ENCODE results near the gene GALE. TPM values are rescaled to one million over a fixed set of nuclear protein-coding genes. Genes with fewer than 3 reads are reported as not detected.
A peak's percentile ranks its signal among the peaks of the same experiment; 100 is the strongest.
"Not testable (repeated sequence)": the region's sequence is repeated elsewhere in the genome, so short reads cannot be mapped to it uniquely, and the experiment has no call there.

The GALE gene
- total RNA-seq, 1 experiment from 2014 or later, result 114 TPM

DNA sequence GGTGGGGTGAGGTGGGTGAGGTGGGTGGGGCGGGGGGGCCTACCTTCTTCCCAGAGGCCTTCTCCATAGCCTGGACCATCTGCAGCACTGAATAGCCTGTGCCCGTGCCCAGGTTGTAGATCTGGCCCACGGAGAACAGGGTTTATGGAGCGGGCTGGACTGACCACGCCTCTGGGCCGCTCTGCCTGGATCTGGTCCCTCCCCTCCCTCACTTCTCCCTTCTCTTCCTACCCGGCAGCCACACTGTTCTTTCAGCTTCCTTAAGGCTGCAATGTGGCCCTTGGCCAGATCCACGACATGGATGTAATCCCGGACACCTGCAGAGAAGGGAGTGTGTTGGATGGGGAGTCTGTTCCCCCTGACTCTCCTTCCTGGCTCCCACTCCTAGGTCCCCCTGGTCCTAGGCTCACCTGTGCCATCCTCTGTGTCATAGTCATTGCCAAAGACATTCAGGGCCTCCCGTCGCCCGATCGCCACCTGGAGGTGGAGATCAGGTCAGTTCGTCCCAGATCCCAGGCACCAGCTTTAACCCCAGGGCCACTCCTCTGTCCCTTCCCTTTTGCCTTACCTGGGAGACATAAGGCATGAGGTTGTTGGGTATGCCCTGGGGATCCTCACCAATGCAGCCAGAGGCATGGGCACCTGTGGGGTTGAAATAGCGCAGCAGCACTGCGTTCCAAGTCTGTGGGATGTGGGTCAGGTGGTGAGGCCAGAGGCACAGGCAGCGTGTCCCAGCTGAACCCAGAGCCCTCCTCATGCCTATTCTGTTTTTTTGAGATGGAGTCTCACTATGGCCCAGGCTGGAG lies 3.9 kb downstream of the GALE start:
- peak; percentile 18 for ATAC-seq
- ChIA-PET POLR2A (interaction anchor here (0.7 to 1.6 kb wide), 2 partner anchors 19 to 1443 kb away, joined by 3 to 4 read pairs; partner anchors contain the start of gene PITHD1), CTCF (interaction anchor here (0.6 to 1.3 kb wide), 4 partner anchors 19 to 120 kb away, joined by 3 to 6 read pairs (median 4); partner anchors contain the start of gene PITHD1)
- in situ Hi-C loops (cut with HindIII; ENCODE audit: low pct_unique_long_range_greater_than_20kb, low sequenced_read_pairs), result no loop called here
- no peak for DNase-seq (ENCODE audit: low read depth, low spot score)
- intact Hi-C loops (cut with micrococcal nuclease; ENCODE audit: unreplicated experiment), result no loop called here
- BruUV-seq (replicated peaks), result no TSS peak
- Histone ChIP-seq H3K4me1 (ENCODE audit: control insufficient read depth, insufficient read depth, low read length) (peaks cover 53% of the 10 kb centered on the region), H3K27ac (ENCODE audit: low read length) (peak overlapping the region; percentile 25; the same call in 1 of the 2 replicates), H3K4me3 (ENCODE audit: low read depth in 2 of 2, low read length in 2 of 2) (peak overlapping the region in 1 of 2 experiments; percentile 13; a peak in 1 of 4 replicates), H3K9me3 (ENCODE audit: control insufficient read depth, insufficient read depth, low read depth, low read length) (no peaks in the 10 kb centered on the region), H3K36me3 (ENCODE audit: control insufficient read depth, insufficient read depth, low read length) (peaks cover 8% of the 10 kb centered on the region; the same call in 1 of the 2 replicates), H3K27me3 (ENCODE audit: control insufficient read depth, insufficient read depth, low read length) (no peaks in the 10 kb centered on the region)
- no peak for TF ChIP-seq TCF7L2 (IDR thresholded peaks at IDR 0.05; ENCODE audit: low read depth, low read length)
- TF ChIP-seq, protein P1, sequence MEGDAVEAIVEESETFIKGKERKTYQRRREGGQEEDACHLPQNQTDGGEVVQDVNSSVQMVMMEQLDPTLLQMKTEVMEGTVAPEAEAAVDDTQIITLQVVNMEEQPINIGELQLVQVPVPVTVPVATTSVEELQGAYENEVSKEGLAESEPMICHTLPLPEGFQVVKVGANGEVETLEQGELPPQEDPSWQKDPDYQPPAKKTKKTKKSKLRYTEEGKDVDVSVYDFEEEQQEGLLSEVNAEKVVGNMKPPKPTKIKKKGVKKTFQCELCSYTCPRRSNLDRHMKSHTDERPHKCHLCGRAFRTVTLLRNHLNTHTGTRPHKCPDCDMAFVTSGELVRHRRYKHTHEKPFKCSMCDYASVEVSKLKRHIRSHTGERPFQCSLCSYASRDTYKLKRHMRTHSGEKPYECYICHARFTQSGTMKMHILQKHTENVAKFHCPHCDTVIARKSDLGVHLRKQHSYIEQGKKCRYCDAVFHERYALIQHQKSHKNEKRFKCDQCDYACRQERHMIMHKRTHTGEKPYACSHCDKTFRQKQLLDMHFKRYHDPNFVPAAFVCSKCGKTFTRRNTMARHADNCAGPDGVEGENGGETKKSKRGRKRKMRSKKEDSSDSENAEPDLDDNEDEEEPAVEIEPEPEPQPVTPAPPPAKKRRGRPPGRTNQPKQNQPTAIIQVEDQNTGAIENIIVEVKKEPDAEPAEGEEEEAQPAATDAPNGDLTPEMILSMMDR (IDR thresholded peaks at IDR 0.05), result peak; percentile 80

DNA sequence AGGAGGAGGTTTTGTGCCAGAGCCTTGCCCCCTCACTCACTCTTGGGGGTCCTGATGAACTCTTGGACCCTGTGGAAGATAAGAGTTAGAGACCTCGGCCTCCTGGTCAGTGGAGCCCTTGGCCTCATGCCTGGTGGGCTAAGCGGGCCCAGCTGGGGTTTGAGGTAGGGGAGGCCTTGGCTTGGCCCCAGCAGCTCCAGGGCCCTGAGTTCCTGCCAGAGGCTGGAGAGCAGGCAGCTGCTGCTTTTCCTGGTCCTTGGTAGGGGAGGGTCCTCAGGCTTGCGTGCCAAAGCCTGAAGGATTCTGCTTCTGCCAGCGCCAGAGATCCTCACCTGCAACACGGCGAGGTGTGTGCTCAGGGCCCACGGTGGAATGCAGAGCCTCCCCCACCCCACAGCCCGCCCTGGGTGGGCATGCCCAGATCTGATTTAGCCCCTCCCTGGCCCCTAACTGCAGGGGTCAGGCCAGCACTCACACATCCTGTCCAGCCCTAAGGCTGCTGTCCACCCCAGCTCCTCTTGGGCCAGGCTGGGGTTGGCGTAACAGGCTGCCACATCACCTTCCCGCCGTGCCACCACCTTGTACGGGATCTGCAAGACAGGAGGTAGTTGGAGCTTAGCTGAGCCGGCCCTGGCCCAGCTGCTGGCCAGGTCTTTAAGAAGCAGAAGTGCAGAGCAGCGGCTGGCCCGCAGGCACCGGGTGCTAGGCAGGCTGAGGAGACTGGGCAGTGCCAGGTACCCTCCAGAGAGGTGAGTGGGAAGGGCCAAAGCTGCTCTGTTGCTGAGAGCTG lies 4.7 kb downstream of the GALE start:
- TF ChIP-seq, protein P1 (IDR thresholded peaks at IDR 0.05), result no peak
- TF ChIP-seq, protein P2, sequence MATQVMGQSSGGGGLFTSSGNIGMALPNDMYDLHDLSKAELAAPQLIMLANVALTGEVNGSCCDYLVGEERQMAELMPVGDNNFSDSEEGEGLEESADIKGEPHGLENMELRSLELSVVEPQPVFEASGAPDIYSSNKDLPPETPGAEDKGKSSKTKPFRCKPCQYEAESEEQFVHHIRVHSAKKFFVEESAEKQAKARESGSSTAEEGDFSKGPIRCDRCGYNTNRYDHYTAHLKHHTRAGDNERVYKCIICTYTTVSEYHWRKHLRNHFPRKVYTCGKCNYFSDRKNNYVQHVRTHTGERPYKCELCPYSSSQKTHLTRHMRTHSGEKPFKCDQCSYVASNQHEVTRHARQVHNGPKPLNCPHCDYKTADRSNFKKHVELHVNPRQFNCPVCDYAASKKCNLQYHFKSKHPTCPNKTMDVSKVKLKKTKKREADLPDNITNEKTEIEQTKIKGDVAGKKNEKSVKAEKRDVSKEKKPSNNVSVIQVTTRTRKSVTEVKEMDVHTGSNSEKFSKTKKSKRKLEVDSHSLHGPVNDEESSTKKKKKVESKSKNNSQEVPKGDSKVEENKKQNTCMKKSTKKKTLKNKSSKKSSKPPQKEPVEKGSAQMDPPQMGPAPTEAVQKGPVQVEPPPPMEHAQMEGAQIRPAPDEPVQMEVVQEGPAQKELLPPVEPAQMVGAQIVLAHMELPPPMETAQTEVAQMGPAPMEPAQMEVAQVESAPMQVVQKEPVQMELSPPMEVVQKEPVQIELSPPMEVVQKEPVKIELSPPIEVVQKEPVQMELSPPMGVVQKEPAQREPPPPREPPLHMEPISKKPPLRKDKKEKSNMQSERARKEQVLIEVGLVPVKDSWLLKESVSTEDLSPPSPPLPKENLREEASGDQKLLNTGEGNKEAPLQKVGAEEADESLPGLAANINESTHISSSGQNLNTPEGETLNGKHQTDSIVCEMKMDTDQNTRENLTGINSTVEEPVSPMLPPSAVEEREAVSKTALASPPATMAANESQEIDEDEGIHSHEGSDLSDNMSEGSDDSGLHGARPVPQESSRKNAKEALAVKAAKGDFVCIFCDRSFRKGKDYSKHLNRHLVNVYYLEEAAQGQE (IDR thresholded peaks at IDR 0.05; ENCODE audit: insufficient read depth in 1 of 2, low read depth in 2 of 2, low read length in 1 of 2), result 0 out of 4 replicates have a peak, but pooled peaks of 1 of the 2 experiments have one; percentile 35
- TF ChIP-seq SIN3A (IDR thresholded peaks at IDR 0.05; ENCODE audit: borderline replicate concordance, insufficient read depth, low read depth, low read length), result no peak
- no peak for TF ChIP-seq POLR2AphosphoS5 (IDR thresholded peaks at IDR 0.05; ENCODE audit: low read depth, low read length)
- Histone ChIP-seq H3K4me1 (ENCODE audit: control insufficient read depth, insufficient read depth, low read length) (peaks cover 48% of the 10 kb centered on the region), H3K9me3 (ENCODE audit: control insufficient read depth, insufficient read depth, low read depth, low read length) (no peaks in the 10 kb centered on the region), H3K4me3 (ENCODE audit: low read depth in 2 of 2, low read length in 2 of 2) (no peak overlapping the region), H3K27ac (ENCODE audit: low read length) (peak overlapping the region; percentile 68; the same call in 1 of the 2 replicates), H3K36me3 (ENCODE audit: control insufficient read depth, insufficient read depth, low read length) (peaks cover 11% of the 10 kb centered on the region; the same call in 1 of the 2 replicates), H3K27me3 (ENCODE audit: control insufficient read depth, insufficient read depth, low read length) (no peaks in the 10 kb centered on the region)
- intact Hi-C loops (cut with micrococcal nuclease; ENCODE audit: unreplicated experiment), result no loop called here
- in situ Hi-C loops (cut with HindIII; ENCODE audit: low pct_unique_long_range_greater_than_20kb, low sequenced_read_pairs), result no loop called here
- DNase-seq (ENCODE audit: low read depth, low spot score), result no peak
- ChIA-PET POLR2A (interaction anchor here (1.6 kb wide), 1 partner anchor 18 kb away, joined by 4 read pairs; the partner anchor contains the start of gene PITHD1), CTCF (interaction anchor here (1.0 to 1.3 kb wide), 3 partner anchors 18 to 121 kb away, joined by 3 to 6 read pairs (median 5); partner anchors contain the start of gene PITHD1)
- BruUV-seq (replicated peaks), result TSS peak; percentile 18
- no peak for ATAC-seq

GRCh38 chr1:23794732-23795182 lies 5.8 kb downstream of the GALE start:
- not testable (repeated sequence) for H3K27me3 ChIP-seq (ENCODE audit: control insufficient read depth, insufficient read depth, low read length)
- POLR2A ChIA-PET, result interaction anchor here (0.6 to 2.1 kb wide), 2 partner anchors 16 to 161 kb away, joined by 5 to 12 read pairs; partner anchors contain the start of gene PITHD1
- BruUV-seq (replicated peaks), result TSS peak; percentile 60

More at GRCh38 chr1:23794732-23795182, 5.8 kb downstream of the GALE start:
- in situ Hi-C loops (cut with HindIII; ENCODE audit: low pct_unique_long_range_greater_than_20kb, low sequenced_read_pairs); intact Hi-C loops (cut with micrococcal nuclease; ENCODE audit: unreplicated experiment); ATAC-seq; H3K36me3 ChIP-seq (ENCODE audit: control insufficient read depth, insufficient read depth, low read length); DNase-seq (ENCODE audit: low read depth, low spot score); H3K9me3 ChIP-seq (ENCODE audit: control insufficient read depth, insufficient read depth, low read depth, low read length); H3K4me3 ChIP-seq (ENCODE audit: low read depth in 2 of 2, low read length in 2 of 2): not testable (repeated sequence)
- peak overlapping the region; percentile 68; the same call in 1 of the 2 replicates for H3K27ac ChIP-seq (ENCODE audit: low read length)
- CTCF ChIA-PET, result interaction anchor here (0.7 kb wide), 1 partner anchor 24 kb away, joined by 7 read pairs; no protein-coding TSS in a partner anchor
- peaks cover 53% of the 10 kb centered on the region for H3K4me1 ChIP-seq (ENCODE audit: control insufficient read depth, insufficient read depth, low read length)
